DND-41 (cell line): Measurements from ENCODE around the gene HCN1.

Experiments
- CTCF ChIP-seq: IDR thresholded peaks from 2 replicates; pipeline ENCODE4 v1.5.1; 2012; ENCODE audit warnings: borderline replicate concordance, low read length, moderate library complexity, mild to moderate bottlenecking; ENCODE audit not compliant: poor library complexity, severe bottlenecking; ENCODE audit errors: extremely low read depth
- EZH2 ChIP-seq: IDR thresholded peaks from 3 replicates; pipeline ENCODE4 v1.6.1; 2012; ENCODE audit warnings: borderline replicate concordance, low read depth, mild to moderate bottlenecking, moderate library complexity, low read length, inconsistent platforms; ENCODE audit not compliant: severe bottlenecking

- TF ChIP-seq CTCF: no peak
- no peak for TF ChIP-seq EZH2
Observed at GRCh38 chr5:45437752-45438151, 258.4 kb downstream of the HCN1 start.
